Suprapubic skin (tissue), 3 donors: ENCODE measurements around the gene CCAR1.

ENCODE experiments used
- CTCF ChIP-seq, 2 donors: fragments of 200-600 bp in 1 of 2; fragments of 450-650 bp in 1 of 2; sonication (generic) in 1 of 2; IDR thresholded peaks; one replicate each; pipeline ENCODE4 v1.5.1; 2016 to 2019; ENCODE audit warnings: antibody characterized with exemption in 2 of 2, mild to moderate bottlenecking in 1 of 2, moderate library complexity in 1 of 2
- POLR2AphosphoS5 ChIP-seq, 3 donors: sonication (generic); formaldehyde crosslinking; IDR thresholded peaks; one replicate each; pipeline ENCODE4 v1.6.1; 2017; ENCODE audit warnings: antibody characterized with exemption in 3 of 3

GRCh38 chr10:68734349-68734748 lies 13.3 kb downstream of the CCAR1 start:
- TF ChIP-seq POLR2AphosphoS5 (IDR thresholded peaks at IDR 0.05) (no peak), CTCF (IDR thresholded peaks at IDR 0.05) (no peak)
